ENCODE data around the gene TSPAN9.

TSPAN9 gene

GRCh38 chr12:3244219-3244750 lies 167.1 kb downstream of the TSPAN9 start:
- intact Hi-C loops (cut with DNase I), result no loop called here
- DNase-seq, result no peak

GRCh38 chr12:3246253-3246652 lies 169.1 kb downstream of the TSPAN9 start:
- DNase-seq, result no peak

GRCh38 chr12:3247077-3247476 lies 169.9 kb downstream of the TSPAN9 start:
- intact Hi-C loops (cut with DNase I), result no loop called here
- no peak for DNase-seq

More at GRCh38 chr12:3246253-3246652, 169.1 kb downstream of the TSPAN9 start:
- intact Hi-C loops (cut with DNase I), result no loop called here

GRCh38 chr12:3247629-3248161 lies 170.5 kb downstream of the TSPAN9 start:
- no peak for DNase-seq
- intact Hi-C loops (cut with DNase I), result no loop called here

GRCh38 chr12:3249081-3249800 lies 172.1 kb downstream of the TSPAN9 start:
- intact Hi-C loops (cut with DNase I), result no loop called here
- no peak for DNase-seq

GRCh38 chr12:3250034-3250433 lies 172.9 kb downstream of the TSPAN9 start:
- intact Hi-C loops (cut with DNase I), result no loop called here
- no peak for DNase-seq

- intact Hi-C loops (cut with DNase I), result no loop called here
- no peak for DNase-seq
Observed at GRCh38 chr12:3250576-3250975, 173.4 kb downstream of the TSPAN9 start.

GRCh38 chr12:3251067-3251466 lies 173.9 kb downstream of the TSPAN9 start:
- intact Hi-C loops (cut with DNase I), result no loop called here
- no peak for DNase-seq

GRCh38 chr12:3251691-3252090 lies 174.5 kb downstream of the TSPAN9 start:
- intact Hi-C loops (cut with DNase I), result no loop called here
- DNase-seq, result no peak

GRCh38 chr12:3252450-3252891 lies 175.3 kb downstream of the TSPAN9 start:
- intact Hi-C loops (cut with DNase I), result no loop called here
- DNase-seq, result peak in 40 of 42 donors; percentile 11 to 85 (median 52)

- DNase-seq, result no peak
- intact Hi-C loops (cut with DNase I), result no loop called here
Observed at GRCh38 chr12:3253682-3254275, 176.6 kb downstream of the TSPAN9 start.

- DNase-seq, result no peak
Observed at GRCh38 chr12:3255057-3255456, 177.9 kb downstream of the TSPAN9 start.

GRCh38 chr12:3256103-3256631 lies 179.0 kb downstream of the TSPAN9 start:
- intact Hi-C loops (cut with DNase I), result no loop called here
- no peak for DNase-seq

More at GRCh38 chr12:3255057-3255456, 177.9 kb downstream of the TSPAN9 start:
- intact Hi-C loops (cut with DNase I), result no loop called here

- DNase-seq, result no peak
- intact Hi-C loops (cut with DNase I), result no loop called here
Observed at GRCh38 chr12:3257411-3257810, 180.2 kb downstream of the TSPAN9 start.

GRCh38 chr12:3259973-3260372 lies 182.8 kb downstream of the TSPAN9 start:
- intact Hi-C loops (cut with DNase I), result no loop called here
- no peak for DNase-seq

- peak in 4 of 42 donors; percentile 14 to 26 (median 16) for DNase-seq
- intact Hi-C loops (cut with DNase I), result no loop called here
Observed at GRCh38 chr12:3261782-3262359, 184.7 kb downstream of the TSPAN9 start.

GRCh38 chr12:3262470-3262869 lies 185.3 kb downstream of the TSPAN9 start:
- intact Hi-C loops (cut with DNase I), result no loop called here
- no peak for DNase-seq

GRCh38 chr12:3263282-3263681 lies 186.1 kb downstream of the TSPAN9 start:
- DNase-seq, result no peak
- intact Hi-C loops (cut with DNase I), result no loop called here
